ENCODE measurements around the gene RCHY1.
A peak's percentile ranks its signal among the peaks of the same experiment; 100 is the strongest.
"Not testable (repeated sequence)": the region's sequence is repeated elsewhere in the genome, so short reads cannot be mapped to it uniquely, and the experiment has no call there.

The RCHY1 gene

DNA sequence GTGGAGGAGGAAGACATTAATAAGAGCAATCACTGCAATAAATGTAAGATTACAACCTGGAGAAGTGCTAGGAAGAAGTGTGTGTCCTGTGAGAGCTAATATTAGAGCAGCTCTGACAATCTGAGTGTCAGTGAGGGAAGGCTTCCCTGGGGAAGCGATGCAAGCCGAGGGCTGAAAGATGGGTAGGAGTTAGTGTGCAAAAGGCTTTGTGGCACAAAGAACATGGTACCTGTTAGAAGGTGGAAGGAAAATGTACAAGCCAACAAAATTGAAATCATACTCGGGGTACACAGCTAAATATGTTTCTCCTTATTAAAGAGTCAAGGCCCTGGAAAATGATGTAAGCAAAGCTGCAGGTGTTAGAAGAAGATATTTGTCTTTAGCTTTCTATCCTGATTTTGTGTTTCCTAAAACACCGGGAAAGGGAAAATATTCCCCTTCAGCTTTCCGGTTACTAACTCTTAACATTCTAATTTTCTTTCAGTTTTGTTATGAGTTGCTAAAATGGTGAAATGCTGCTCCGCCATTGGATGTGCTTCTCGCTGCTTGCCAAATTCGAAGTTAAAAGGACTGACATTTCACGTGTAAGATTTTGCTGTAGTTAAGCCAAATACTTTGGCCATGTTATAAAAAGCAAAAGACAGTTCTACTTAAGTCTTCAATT lies 878 bp upstream of the RCHY1 start:
- no peak for DNase-seq

DNA sequence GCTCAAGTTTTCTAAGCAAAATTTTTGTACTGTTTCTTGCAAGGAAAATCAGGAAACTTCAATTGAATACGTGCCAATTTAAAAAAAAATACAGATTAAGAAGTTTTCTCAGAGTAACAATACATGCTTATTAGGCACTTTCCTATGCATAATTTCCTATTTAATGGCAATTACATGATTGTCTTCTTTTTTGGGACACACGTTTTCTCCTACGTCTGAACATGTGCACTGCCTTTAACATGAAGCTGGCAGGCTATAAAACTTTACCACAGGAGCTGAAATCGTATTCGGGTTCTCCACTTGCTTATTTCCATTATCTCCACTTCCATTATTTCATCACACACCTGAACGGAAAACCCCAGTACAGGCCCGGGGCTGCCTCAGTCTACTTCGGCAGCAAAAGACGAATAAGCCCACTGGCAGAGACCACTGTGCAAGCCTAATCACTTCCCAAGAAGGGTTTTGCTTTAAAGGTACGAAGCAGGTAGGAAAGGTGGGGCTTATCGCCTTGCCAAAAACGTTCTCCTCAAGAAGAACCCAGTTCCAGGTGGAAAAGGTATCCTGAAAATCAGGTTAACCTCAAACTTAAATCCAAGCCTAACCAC lies 575 bp downstream of the RCHY1 start:
- DNase-seq = no peak

DNA sequence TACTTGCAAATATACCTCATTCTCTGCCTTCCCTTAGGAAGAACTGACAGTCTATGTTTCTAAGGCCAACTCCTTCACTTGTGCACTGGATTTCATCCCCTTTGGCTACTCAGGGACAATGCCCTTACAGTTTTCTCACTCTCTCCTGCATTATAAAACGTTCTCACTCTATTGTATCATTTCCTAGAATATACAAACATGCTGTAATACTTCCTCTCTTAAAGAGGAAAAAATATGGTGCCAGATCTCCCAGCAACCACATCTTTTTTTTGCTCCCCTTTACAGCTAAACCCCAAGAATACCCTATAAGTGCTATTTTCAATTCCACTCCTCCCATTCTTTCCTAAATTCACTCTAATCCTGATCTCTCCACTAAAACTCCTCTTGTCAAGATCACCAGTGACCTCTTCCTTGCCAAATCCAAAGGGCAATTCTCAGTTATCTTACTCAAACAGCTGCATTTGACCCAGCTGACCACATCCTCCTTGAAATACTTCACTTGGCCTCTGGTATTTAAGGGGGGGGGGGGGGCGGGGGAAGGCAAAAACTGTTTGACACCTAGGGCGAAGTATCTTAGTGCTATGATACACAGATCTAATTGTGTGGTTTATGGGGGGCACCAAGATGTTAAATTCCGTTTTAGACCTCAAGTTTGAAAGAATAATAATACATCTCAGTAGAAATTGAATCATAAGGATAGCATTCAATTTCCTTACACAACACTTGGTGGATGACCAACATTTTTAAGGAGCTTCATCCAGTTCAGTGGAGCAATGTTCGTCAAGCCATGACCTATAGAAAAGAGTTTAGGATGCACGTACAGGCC lies 1.6 kb downstream of the RCHY1 start:
- no peak for DNase-seq

DNA sequence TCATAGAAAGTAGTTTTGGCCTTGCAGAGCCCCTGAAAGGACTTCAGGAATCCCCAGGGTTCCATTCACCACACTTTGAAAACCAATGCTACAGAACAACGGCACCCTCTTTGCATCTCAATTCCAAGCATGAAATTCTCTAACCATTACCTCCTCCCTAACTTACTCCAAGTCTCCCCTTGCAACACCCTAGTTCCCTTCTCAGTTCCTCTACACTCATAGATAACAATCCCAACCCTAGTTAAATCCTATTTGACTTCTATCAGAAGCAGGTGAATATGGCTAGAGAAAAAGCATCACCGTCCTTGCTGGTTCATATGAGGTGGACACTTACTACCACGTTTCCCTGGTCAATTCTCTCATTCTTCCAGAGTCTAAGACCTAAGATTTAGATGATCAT lies 2.4 kb downstream of the RCHY1 start:
- no peak for DNase-seq

DNA sequence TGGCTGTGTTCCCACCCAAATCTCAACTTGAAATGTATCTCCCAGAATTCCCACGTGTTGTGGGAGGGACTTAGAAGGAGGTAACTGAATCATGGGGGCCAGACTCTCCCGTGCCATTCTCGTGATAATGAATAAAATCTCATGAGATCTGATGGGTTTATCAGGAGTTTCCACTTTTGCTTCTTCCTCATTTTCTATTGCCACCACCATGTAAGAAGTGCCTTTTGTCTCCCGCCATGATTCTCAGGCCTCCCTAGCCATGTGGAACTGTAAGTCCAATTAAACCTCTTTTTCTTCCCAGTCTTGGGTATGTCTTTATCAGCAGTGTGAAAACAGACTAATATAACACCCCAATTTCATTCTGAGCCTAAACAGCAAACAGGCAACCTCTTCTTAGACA lies 4.6 kb downstream of the RCHY1 start:
- DNase-seq = not testable (repeated sequence)

DNA sequence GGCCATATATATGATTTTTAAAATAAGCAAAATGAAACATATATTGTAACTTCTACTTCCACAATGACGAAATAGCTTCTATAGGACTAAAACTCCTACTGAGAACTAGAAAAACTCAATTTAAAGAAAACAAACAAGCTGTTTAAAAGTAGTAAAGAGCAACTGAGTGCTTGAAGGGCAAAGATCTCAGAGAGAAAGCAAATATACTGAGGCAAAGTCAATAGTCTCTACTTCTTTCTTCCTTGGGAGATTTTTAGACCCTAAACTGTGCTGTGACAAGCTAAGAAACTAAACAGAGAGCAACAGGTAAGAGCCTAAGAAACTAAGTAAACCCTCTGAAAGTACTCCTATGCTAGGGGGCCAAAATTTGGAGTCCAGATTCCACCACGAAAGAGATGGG lies 8.6 kb downstream of the RCHY1 start:
- DNase-seq = no peak

DNA sequence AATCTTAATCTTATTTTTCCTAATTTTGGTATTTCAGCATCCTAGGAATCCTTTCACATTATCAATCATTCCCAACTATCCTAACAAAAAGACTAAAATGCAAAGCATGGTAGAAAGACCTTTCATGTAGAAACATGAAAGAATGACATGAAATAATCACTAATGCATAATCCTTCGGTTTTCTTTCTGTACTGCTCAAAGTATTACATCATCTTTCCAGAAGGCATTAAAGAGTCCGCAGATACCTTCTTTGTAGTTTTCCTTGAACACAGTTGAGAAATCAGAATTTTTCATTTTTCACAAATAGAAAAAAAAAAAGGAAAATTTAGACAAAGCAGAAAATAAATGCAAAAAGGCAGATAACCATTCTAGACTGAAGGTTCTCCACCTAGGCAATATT lies 11.5 kb downstream of the RCHY1 start:
- no peak for DNase-seq

DNA sequence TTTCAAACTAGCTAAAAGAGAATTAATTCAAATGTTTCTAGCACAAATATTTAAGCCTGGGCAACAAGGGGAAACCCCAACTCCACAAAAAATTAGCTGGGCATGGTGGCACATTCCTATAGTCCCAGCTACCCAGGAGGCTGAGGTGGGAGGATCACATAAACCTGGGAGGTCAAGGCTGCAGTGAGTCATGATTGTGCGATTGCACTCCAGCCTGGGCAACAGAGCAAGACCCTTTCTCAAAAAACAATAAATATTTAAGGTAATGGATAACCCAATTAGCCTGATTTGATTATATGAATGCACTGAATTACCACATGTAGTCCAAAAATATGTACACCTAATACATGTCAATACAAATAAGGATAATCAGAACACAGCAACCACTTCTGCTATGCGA lies 14.3 kb downstream of the RCHY1 start:
- DNase-seq = no peak

DNA sequence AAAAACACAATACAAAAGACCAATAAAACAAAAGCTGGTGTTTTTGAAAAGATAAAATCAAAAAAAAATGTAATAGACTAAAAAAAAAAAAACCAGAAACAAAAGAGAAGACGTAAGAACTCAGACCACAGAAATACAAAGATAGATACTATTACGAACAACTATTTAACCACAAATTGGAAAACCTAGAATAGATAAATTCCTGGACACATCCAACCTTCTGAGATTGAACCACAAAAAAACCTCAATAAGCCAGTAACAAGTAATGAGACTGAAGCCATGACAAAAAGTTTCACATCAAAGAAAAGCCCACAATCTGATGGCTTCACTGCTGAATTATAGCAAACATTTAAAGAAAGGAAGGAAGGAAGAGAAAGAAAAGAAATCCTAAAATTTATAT lies 16.2 kb downstream of the RCHY1 start:
- no peak for DNase-seq

DNA sequence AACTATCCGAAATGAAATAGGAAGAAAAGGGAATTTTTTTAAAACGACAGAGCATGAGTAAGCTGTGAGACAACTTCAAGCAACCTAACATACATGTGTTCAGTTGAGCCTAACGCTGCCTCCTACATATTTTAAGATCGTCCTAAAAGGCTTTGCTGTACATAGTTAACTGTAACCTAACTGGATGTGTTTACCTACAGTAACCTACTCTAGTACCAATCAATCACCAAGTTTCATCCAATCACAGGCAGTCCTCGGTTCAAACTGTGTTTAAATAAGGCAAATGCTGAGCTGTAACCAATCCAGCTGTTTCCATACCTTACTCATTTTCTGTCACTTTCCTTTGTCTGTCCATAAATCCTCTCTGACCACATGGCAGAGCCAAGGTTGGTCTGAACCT lies 17.1 kb downstream of the RCHY1 start:
- DNase-seq = no peak

DNA sequence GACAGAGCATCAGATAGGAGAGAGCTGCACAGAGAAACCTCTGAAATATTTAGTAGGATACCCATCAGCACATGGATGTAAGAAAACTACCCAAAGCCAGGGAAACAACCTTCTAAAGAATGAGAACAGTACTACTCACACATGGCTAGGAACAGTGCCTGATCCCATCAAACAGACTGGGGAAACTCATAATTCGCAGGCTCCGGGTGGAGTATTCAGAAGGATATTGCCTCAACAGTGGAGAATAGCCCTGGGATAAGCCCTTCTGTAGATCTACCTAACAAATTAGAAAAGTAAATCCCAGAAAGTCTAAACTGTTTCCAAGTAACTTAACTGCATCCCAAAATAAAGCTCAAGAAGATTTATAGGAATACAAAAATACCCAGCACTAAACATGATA lies 17.8 kb downstream of the RCHY1 start:
- DNase-seq = no peak

DNA sequence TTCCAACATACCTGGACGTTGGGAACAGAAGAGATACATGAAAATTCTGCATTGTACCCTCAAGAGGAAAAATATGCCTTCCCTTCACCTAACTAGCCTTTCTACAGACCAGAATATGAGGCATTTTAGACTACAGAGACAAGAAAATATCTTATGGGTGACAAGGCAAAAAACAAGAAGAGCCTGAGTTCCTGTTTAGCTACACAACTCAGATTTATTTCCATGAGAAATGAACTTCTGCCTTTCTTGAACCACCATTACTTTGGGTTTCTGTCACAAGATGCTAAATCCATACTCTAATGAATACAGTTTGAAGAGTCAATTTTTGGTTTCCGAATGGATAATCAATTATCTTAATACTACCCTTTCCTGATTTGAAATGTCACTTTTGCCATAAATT lies 18.7 kb downstream of the RCHY1 start:
- DNase-seq = no peak

DNA sequence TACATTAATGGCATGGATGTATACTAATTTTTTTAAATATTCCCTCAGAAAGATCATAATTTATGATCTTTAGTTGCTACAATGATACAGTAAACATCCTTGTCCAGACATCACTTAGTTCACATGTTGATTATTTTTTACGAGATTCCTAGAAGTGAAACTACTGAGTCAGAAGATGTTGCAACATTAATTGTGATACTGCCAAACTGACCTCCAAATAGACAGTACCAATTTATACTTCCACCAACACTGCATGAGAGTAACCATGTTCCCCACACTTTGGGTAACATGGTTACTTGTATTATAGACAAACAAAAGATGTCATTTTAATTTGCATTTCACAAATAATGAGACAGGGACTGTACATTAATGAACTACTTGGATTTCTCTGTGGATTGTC lies 19.6 kb downstream of the RCHY1 start:
- DNase-seq = no peak

DNA sequence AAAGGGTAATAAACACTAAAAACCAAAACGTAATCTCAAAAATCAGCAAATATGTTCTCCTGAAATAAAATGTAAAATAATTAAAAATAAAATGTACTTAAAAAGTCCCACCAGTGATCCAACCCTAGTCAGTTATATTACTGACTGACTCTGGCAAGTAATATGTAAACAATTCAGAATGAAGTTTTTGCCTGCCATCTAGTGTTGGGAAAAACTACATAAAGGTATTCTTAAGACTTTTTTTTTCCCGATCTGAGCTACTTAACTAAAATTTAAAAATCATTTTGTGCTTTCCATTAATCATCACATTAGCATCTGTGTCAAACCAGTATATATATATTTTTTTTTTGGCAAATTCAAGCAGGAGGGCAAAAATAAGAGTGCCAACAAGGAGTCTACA lies 24.0 kb downstream of the RCHY1 start:
- no peak for DNase-seq

DNA sequence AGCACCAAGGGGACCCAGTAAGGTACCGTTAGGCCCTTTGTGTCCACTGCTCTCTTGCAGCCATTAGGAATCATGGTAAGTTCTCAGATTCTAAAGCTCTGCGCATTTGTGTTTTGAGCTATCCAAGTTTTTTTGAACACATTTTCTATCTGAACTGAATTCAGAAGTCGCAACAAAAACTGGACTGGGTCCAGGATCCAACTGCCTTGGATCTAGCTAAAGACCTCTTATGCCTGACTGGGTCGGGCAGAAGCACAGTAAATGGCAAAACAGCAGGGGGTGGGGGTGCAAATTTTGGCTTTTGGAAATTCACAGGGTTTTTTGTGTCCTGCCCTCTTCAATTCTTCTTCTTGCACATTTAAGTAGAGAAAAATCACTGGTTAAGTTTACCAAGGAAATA lies 30.0 kb downstream of the RCHY1 start:
- no peak for DNase-seq

DNA sequence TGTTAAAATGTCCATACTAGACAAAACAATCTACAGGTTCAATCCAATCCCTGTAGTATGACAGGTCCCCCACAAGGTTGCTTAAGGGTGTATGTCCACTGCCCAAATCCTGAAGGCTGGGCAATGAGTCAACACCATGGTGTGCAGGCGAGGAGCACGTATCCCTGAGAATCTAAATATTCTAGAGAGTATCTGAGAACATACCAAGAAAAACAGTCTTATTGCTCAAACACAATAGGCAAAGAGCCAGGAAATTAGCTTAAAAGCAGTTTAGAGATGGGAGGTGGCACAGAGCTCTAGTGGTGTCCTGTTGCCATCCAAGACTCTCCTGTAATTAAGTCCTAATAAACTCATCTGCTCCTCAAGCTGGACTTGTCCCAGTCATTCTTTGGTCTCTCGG lies 37.0 kb downstream of the RCHY1 start:
- DNase-seq = no peak

DNA sequence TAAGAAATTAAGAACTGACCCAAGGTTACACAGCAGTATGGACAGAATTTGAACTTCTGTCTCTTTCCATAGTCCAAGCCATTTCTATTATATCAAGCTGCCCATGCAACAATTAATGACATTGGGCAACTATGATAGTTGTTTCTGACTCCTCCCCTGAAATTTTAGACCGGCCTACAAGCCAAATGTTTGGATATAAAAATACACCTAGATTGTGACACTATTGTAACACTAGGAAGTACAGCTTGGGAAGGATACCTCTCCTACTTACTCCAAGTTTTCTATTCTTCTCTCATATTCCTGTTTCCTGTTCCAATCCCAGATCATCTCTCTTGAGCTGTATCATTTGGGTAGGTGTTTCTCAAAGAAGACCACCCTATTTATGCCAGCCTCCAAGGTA lies 43.5 kb downstream of the RCHY1 start:
- no peak for DNase-seq

DNA sequence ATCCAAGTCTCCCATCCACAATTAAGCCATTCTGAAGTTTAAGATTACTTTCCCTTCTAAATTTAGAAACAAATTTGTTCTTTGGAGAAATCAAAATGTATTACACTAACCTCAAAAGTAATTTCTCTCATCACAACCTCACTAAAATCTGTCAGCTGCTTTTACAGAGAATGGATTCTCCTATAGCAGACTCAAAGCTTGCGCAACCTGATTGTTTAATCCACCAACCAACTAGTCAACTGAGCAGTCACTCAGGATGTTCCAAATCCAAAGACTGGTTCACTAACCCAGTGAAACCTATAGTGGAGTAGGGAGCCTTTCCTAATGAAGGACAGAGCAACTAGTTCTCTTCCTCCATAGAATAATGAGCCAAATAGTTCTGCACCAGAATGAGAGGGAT lies 44.3 kb downstream of the RCHY1 start:
- no peak for DNase-seq

DNA sequence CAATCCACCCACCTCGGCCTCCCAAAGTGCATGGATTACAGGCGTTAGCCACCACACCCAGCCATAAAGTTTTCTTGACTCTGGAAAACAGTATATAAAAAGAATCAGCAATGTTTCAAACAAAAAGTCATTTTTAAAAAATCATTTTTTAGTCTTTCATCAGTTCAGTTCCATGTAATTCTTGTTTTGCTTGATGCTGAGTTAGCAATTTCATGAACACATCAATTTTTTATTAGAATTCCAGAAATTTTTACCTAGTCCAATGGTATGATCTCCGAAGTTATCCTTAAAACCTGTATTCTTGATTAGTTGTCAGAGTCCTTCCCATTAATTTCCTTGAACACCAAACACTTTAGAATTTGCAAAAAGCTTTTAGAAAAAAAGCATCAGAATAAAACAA lies 56.8 kb downstream of the RCHY1 start:
- no peak for DNase-seq

DNA sequence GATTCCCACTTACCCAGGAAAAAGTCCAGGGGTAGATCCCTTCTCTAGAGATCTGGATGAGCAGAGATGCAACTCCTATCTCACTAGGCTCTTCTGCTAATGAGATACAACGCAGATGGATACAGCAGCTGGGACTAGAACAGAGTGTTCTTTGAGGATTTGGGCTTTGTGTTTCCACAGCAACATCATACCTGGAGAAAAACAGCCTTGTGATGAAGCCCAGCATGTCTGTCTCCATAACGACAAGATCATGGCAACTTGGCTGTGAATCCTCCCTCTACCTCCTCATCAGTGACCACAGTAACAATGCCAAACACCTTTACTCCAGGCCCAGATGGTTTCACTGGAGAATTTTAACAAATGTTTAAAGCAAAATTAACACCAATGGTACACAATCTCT lies 80.1 kb downstream of the RCHY1 start:
- peak; percentile 2 for DNase-seq

DNA sequence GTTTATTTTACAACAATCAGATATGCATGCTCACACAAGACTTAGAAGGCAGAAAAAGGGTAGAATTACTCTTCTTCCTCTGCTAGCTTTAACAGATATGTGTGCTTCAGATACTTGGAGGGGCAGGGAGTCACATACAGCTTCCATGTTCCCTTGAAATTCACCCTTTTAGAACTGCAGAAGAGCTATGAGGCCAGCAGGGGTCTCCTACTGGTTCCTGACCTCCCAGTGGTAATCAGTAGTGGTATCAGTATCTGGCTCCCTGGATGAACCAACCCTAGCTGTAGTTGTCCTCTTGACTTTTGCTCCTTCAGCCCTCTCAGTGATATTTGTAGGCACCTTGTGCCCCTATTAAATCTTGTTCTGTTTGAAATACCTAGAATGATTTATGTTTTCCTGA lies 81.5 kb downstream of the RCHY1 start:
- DNase-seq = no peak

DNA sequence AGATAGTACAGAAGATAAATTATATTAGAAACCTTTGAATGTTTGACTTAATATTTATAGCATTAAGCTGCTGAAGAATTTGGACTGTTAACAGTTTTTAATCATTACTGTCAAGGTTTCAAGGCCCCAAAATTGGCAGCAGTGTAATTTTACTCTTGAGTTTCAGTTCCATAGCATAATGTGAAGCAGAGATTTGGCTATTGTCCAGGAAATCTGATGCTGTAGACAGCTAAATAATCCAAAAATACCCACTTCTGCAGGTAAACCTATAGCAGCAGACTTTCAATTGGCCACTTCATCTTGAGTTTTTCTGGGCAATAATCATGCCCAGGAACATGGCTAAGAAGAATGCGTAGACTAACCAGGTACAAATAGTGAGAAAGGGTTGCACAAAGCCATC lies 85.0 kb downstream of the RCHY1 start:
- peak; percentile 56 for DNase-seq

All from NCI-H2171 (cell line).